Lower leg skin (tissue), 3 donors: ENCODE data around the gene KLHDC7A.
"Not testable (repeated sequence)": the region's sequence is repeated elsewhere in the genome, so short reads cannot be mapped to it uniquely, and the experiment has no call there.

Source experiments
- POLR2A ChIP-seq, 2 donors: fragments of 450-650 bp; IDR thresholded peaks; one replicate each; pipeline ENCODE4 v1.6.1; 2016 to 2017; ENCODE audit warnings: antibody characterized with exemption in 2 of 2, mild to moderate bottlenecking in 1 of 2, moderate library complexity in 1 of 2
- TF ChIP-seq, protein P1 (sequence below), 3 donors: fragments of 450-650 bp; IDR thresholded peaks; one replicate each; pipeline ENCODE4 v1.5.1; 2016; ENCODE audit warnings: antibody characterized with exemption in 3 of 3, mild to moderate bottlenecking in 3 of 3, moderate library complexity in 2 of 3

DNA sequence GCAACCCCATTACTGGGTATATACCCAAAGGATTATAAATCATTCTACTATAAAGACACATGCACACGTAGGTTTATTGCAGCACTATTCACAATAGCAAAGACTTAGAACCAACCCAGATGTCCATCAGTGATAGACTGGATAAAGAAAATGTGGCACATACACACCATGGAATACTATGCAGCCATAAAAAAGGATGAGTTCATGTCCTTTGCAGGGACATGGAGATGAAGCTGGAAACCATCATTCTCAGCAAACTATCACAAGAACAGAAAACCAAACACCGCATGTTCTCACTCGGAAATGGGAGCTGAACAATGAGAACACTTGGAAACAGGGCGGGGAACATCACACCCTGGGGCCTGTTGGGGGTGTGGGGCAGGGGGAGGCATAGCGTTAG lies 18.2 kb upstream of the KLHDC7A start:
- not testable (repeated sequence) for TF ChIP-seq POLR2A (IDR thresholded peaks at IDR 0.05)
- TF ChIP-seq, protein P1, sequence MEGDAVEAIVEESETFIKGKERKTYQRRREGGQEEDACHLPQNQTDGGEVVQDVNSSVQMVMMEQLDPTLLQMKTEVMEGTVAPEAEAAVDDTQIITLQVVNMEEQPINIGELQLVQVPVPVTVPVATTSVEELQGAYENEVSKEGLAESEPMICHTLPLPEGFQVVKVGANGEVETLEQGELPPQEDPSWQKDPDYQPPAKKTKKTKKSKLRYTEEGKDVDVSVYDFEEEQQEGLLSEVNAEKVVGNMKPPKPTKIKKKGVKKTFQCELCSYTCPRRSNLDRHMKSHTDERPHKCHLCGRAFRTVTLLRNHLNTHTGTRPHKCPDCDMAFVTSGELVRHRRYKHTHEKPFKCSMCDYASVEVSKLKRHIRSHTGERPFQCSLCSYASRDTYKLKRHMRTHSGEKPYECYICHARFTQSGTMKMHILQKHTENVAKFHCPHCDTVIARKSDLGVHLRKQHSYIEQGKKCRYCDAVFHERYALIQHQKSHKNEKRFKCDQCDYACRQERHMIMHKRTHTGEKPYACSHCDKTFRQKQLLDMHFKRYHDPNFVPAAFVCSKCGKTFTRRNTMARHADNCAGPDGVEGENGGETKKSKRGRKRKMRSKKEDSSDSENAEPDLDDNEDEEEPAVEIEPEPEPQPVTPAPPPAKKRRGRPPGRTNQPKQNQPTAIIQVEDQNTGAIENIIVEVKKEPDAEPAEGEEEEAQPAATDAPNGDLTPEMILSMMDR (IDR thresholded peaks at IDR 0.05) = not testable (repeated sequence)
